Measurements from ENCODE around the gene HTR7. TPM values are rescaled to one million over a fixed set of nuclear protein-coding genes. Genes with fewer than 3 reads are reported as not detected.
A peak's percentile ranks its signal among the peaks of the same experiment; 100 is the strongest.

HTR7 gene
- total RNA-seq, 2 donors from 2014 or later, result 0.70 to 7.3 TPM

DNA sequence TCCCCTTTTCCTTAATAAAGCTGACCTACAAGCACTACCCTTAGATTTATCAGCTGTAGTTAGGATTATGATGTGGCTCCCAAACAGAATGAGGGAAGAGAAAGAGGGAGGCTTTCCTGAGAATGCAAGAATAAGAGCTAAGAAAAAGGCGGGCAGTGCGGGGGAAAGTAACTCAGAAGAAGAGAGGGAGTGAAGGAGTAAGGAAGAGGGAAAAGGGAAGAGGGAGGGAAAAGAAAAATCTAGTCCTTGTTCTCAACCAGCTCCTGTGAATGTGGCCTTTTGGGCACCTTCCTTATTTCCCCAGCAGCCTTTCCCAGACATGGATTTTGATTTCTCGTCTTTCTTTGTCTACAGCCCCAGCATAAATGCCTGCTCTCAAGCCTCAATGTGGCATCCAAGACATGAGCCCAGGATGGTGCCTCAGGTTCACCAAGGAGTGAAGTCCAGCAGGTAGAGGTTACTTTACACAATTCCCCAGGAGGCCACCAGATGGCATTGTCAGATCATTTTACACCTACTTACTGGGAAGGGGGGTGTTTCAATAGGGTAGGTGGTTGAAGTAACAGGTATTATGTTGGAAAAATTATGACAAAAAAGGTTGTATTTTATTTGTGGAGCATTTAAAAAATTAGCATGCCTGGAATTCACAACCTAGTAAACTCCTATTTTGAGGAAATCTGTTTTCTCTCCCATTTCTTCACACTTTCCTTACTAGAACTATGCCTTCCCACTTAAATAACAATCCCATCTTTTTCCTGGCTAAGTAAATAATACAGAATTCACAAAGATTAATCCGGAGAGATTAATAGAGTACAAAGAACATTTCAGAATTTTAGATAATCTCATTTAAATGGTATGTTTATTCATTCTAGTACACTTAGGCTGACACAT is 106.5 kb downstream of the HTR7 start:
- H3K36me3 ChIP-seq (ENCODE audit: control insufficient read depth, insufficient read depth, low read length), result no peaks in the 10 kb centered on the region
- H3K4me1 Mint-ChIP-seq, result peaks cover 3% of the 10 kb centered on the region
- WGBS, 2 experiments (ENCODE audit: insufficient coverage in 1 of 2, insufficient read length in 1 of 2), result 45 to 73% methylated on average over 3 to 4 of the region's 4 CpGs
- no peak overlapping the region for H3K9ac ChIP-seq (ENCODE audit: extremely low read depth, low read length, poor library complexity, severe bottlenecking)
- H3K9me3 ChIP-seq (ENCODE audit: control insufficient read depth, low read length), result no peaks in the 10 kb centered on the region
- H3K27me3 ChIP-seq (ENCODE audit: control insufficient read depth, insufficient read depth, low read length, poor library complexity, severe bottlenecking), result no peaks in the 10 kb centered on the region
- H3K27ac Mint-ChIP-seq, result no peak overlapping the region
- no peaks in the 10 kb centered on the region for H3K36me3 Mint-ChIP-seq (ENCODE audit: low read depth)
- H3K27ac ChIP-seq (ENCODE audit: low read depth, low read length), result no peak overlapping the region
- H3K4me3 Mint-ChIP-seq, result no peak overlapping the region
- H3K9me3 Mint-ChIP-seq, result no peaks in the 10 kb centered on the region
- TF ChIP-seq, protein P1, sequence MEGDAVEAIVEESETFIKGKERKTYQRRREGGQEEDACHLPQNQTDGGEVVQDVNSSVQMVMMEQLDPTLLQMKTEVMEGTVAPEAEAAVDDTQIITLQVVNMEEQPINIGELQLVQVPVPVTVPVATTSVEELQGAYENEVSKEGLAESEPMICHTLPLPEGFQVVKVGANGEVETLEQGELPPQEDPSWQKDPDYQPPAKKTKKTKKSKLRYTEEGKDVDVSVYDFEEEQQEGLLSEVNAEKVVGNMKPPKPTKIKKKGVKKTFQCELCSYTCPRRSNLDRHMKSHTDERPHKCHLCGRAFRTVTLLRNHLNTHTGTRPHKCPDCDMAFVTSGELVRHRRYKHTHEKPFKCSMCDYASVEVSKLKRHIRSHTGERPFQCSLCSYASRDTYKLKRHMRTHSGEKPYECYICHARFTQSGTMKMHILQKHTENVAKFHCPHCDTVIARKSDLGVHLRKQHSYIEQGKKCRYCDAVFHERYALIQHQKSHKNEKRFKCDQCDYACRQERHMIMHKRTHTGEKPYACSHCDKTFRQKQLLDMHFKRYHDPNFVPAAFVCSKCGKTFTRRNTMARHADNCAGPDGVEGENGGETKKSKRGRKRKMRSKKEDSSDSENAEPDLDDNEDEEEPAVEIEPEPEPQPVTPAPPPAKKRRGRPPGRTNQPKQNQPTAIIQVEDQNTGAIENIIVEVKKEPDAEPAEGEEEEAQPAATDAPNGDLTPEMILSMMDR (conservative IDR thresholded peaks at IDR 0.05), result peak; percentile 92
- peaks cover 28% of the 10 kb centered on the region for H3K27me3 Mint-ChIP-seq (ENCODE audit: insufficient read depth)
- H3K4me1 ChIP-seq (ENCODE audit: control insufficient read depth, insufficient read depth, low read length), result no peaks in the 10 kb centered on the region
- peak; percentile 89 for DNase-seq
- H3K4me3 ChIP-seq (ENCODE audit: low read length), result no peak overlapping the region

DNA sequence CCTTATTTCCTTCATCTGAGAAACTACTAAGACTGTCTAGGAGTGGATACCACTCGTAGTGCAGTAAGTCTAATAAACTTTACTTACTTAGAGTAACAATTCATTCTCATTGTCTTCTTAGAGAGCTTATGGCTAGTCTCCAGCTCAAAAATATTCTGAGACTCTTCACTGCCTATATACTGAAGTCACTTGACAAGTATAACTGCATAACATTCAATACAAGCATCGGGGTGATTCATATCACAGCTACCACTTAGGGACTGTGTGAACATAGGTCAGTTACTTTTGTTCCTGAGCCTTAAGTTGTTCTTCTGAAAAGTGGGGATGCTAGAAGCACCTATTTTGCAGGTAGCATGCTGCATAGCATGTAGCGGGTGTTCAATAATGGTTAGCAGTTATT is 111.0 kb downstream of the HTR7 start:
- Histone ChIP-seq H3K36me3 (ENCODE audit: control insufficient read depth, insufficient read depth, low read length) (no peaks in the 10 kb centered on the region), H3K27me3 (ENCODE audit: control insufficient read depth, insufficient read depth, low read length, poor library complexity, severe bottlenecking) (no peaks in the 10 kb centered on the region), H3K4me1 (ENCODE audit: control insufficient read depth, insufficient read depth, low read length) (peaks cover 3% of the 10 kb centered on the region), H3K27ac (ENCODE audit: low read depth, low read length) (no peak overlapping the region), H3K4me3 (ENCODE audit: low read length) (no peak overlapping the region), H3K9me3 (ENCODE audit: control insufficient read depth, low read length) (no peaks in the 10 kb centered on the region), H3K9ac (ENCODE audit: extremely low read depth, low read length, poor library complexity, severe bottlenecking) (no peak overlapping the region)
- DNase-seq, result no peak
- Mint-ChIP-seq H3K9me3 (no peaks in the 10 kb centered on the region), H3K36me3 (ENCODE audit: low read depth) (no peaks in the 10 kb centered on the region), H3K27me3 (ENCODE audit: insufficient read depth) (peaks cover 39% of the 10 kb centered on the region), H3K4me3 (no peak overlapping the region), H3K4me1 (peaks cover 5% of the 10 kb centered on the region), H3K27ac (no peak overlapping the region)
- WGBS, 2 experiments (ENCODE audit: insufficient coverage in 1 of 2, insufficient read length in 1 of 2), result 80 to 96% methylated on average over 1 to 3 of the region's 3 CpGs
- TF ChIP-seq, protein P1 (conservative IDR thresholded peaks at IDR 0.05), result no peak

DNA sequence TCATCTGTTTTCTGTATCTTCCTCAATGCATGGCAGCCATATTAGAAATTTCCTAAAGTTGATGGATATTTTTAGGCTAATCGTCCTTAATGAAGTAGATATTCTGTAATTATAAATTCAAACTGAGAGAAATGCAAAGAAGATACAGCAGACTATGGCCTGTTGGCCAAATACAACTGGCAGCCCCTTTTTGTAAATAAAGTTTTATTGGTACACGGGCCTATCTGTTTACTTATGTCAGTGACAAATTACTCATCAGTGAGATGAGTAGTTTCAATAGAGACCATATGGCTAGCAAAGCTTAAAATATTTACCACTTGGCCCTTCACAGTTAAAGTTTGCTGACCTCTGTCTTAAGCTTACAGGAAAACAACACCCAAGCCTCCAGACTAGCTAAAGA is 112.3 kb downstream of the HTR7 start:
- Histone ChIP-seq H3K36me3 (ENCODE audit: control insufficient read depth, insufficient read depth, low read length) (no peaks in the 10 kb centered on the region), H3K27ac (ENCODE audit: low read depth, low read length) (no peak overlapping the region), H3K27me3 (ENCODE audit: control insufficient read depth, insufficient read depth, low read length, poor library complexity, severe bottlenecking) (no peaks in the 10 kb centered on the region), H3K9me3 (ENCODE audit: control insufficient read depth, low read length) (no peaks in the 10 kb centered on the region), H3K9ac (ENCODE audit: extremely low read depth, low read length, poor library complexity, severe bottlenecking) (no peak overlapping the region), H3K4me1 (ENCODE audit: control insufficient read depth, insufficient read depth, low read length) (peaks cover 3% of the 10 kb centered on the region), H3K4me3 (ENCODE audit: low read length) (no peak overlapping the region)
- H3K9me3 Mint-ChIP-seq, result no peaks in the 10 kb centered on the region
- 78 to 79% methylated on average over 2 of the region's 2 CpGs for WGBS, 2 experiments (ENCODE audit: insufficient coverage in 1 of 2, insufficient read length in 1 of 2)
- no peak overlapping the region for H3K27ac Mint-ChIP-seq
- DNase-seq, result no peak
- no peaks in the 10 kb centered on the region for H3K36me3 Mint-ChIP-seq (ENCODE audit: low read depth)
- H3K27me3 Mint-ChIP-seq (ENCODE audit: insufficient read depth), result peaks cover 32% of the 10 kb centered on the region
- TF ChIP-seq, protein P1 (conservative IDR thresholded peaks at IDR 0.05), result no peak
- no peak overlapping the region for H3K4me3 Mint-ChIP-seq
- peaks cover 5% of the 10 kb centered on the region for H3K4me1 Mint-ChIP-seq

Data from endodermal cell (in vitro differentiated cells).